Measurements from ENCODE around the gene PLEKHD1.

The PLEKHD1 gene

GRCh38 chr14:69522026-69522425, 37.5 kb downstream of the PLEKHD1 start:
- Histone ChIP-seq H3K4me3 (ENCODE audit: low read depth in 1 of 2, low read length in 1 of 2) (no peak overlapping the region), H3K9me3 (no peaks in the 10 kb centered on the region), H3K4me1 (ENCODE audit: control insufficient read depth in 1 of 2, insufficient read depth in 1 of 2, low read depth in 1 of 2, low read length in 1 of 2) (peaks cover 0 to 5% of the 10 kb centered on the region in 2 experiments), H3K27me3 (no peaks in the 10 kb centered on the region), H3K27ac (no peak overlapping the region), H3K36me3 (no peaks in the 10 kb centered on the region)
- TF ChIP-seq CTCF (IDR thresholded peaks at IDR 0.05): no peak

GRCh38 chr14:69525896-69526295, 41.4 kb downstream of the PLEKHD1 start:
- TF ChIP-seq CTCF (IDR thresholded peaks at IDR 0.05): no peak
- no peaks in the 10 kb centered on the region for H3K9me3 ChIP-seq
- H3K4me3 ChIP-seq (ENCODE audit: low read depth in 1 of 2, low read length in 1 of 2): no peak overlapping the region
- H3K27ac ChIP-seq: no peak overlapping the region
- peaks cover 15% of the 10 kb centered on the region for H3K27me3 ChIP-seq
- no peaks in the 10 kb centered on the region for H3K36me3 ChIP-seq
- H3K4me1 ChIP-seq (ENCODE audit: control insufficient read depth in 1 of 2, insufficient read depth in 1 of 2, low read depth in 1 of 2, low read length in 1 of 2): no peaks in the 10 kb centered on the region

- TF ChIP-seq CTCF (IDR thresholded peaks at IDR 0.05): no peak
- H3K27me3 ChIP-seq: peaks cover 27% of the 10 kb centered on the region
These were observed 43.1 kb downstream of the PLEKHD1 start for GRCh38 chr14:69527635-69528034.

GRCh38 chr14:69528143-69528542, 43.6 kb downstream of the PLEKHD1 start:
- peaks cover 32% of the 10 kb centered on the region for H3K27me3 ChIP-seq
- no peak overlapping the region for H3K27ac ChIP-seq
- no peak for TF ChIP-seq CTCF (IDR thresholded peaks at IDR 0.05)

More at GRCh38 chr14:69527635-69528034, 43.1 kb downstream of the PLEKHD1 start:
- Histone ChIP-seq H3K4me1 (ENCODE audit: control insufficient read depth in 1 of 2, insufficient read depth in 1 of 2, low read depth in 1 of 2, low read length in 1 of 2) (no peaks in the 10 kb centered on the region), H3K9me3 (no peaks in the 10 kb centered on the region), H3K4me3 (ENCODE audit: low read depth in 1 of 2, low read length in 1 of 2) (no peak overlapping the region), H3K36me3 (no peaks in the 10 kb centered on the region), H3K27ac (no peak overlapping the region)

GRCh38 chr14:69528930-69529329, 44.4 kb downstream of the PLEKHD1 start:
- H3K4me1 ChIP-seq (ENCODE audit: control insufficient read depth in 1 of 2, insufficient read depth in 1 of 2, low read depth in 1 of 2, low read length in 1 of 2): no peaks in the 10 kb centered on the region
- H3K4me3 ChIP-seq (ENCODE audit: low read depth in 1 of 2, low read length in 1 of 2): no peak overlapping the region
- H3K9me3 ChIP-seq: no peaks in the 10 kb centered on the region
- H3K27me3 ChIP-seq: peaks cover 40% of the 10 kb centered on the region
- H3K36me3 ChIP-seq: no peaks in the 10 kb centered on the region
- H3K27ac ChIP-seq: no peak overlapping the region
- no peak for TF ChIP-seq CTCF (IDR thresholded peaks at IDR 0.05)

More at GRCh38 chr14:69528143-69528542, 43.6 kb downstream of the PLEKHD1 start:
- H3K4me1 ChIP-seq (ENCODE audit: control insufficient read depth in 1 of 2, insufficient read depth in 1 of 2, low read depth in 1 of 2, low read length in 1 of 2): no peaks in the 10 kb centered on the region
- no peak overlapping the region for H3K4me3 ChIP-seq (ENCODE audit: low read depth in 1 of 2, low read length in 1 of 2)
- no peaks in the 10 kb centered on the region for H3K36me3 ChIP-seq
- no peaks in the 10 kb centered on the region for H3K9me3 ChIP-seq

- no peak overlapping the region for H3K4me3 ChIP-seq (ENCODE audit: low read depth in 1 of 2, low read length in 1 of 2)
- peaks cover 43% of the 10 kb centered on the region for H3K27me3 ChIP-seq
These were observed 45.0 kb downstream of the PLEKHD1 start for GRCh38 chr14:69529563-69529962.

More at GRCh38 chr14:69529563-69529962, 45.0 kb downstream of the PLEKHD1 start:
- no peak for TF ChIP-seq CTCF (IDR thresholded peaks at IDR 0.05)
- Histone ChIP-seq H3K27ac (no peak overlapping the region), H3K9me3 (no peaks in the 10 kb centered on the region), H3K4me1 (ENCODE audit: control insufficient read depth in 1 of 2, insufficient read depth in 1 of 2, low read depth in 1 of 2, low read length in 1 of 2) (no peaks in the 10 kb centered on the region), H3K36me3 (no peaks in the 10 kb centered on the region)
